ENCODE data around the gene TMOD3. TPM values are rescaled to one million over a fixed set of nuclear protein-coding genes. Genes with fewer than 3 reads are reported as not detected.

TMOD3 gene
- total RNA-seq, 1 experiment from 2014 or later, result 53.6 TPM

GRCh38 chr15:51849860-51850259, 20.4 kb downstream of the TMOD3 start:
- Mint-ChIP-seq H3K4me1 (ENCODE audit: low read depth, unreplicated experiment) (peaks cover 55% of the 10 kb centered on the region), H3K4me3 (ENCODE audit: low read depth, unreplicated experiment) (no peak overlapping the region), H3K36me3 (ENCODE audit: insufficient read depth, unreplicated experiment) (no peaks in the 10 kb centered on the region), H3K27ac (ENCODE audit: unreplicated experiment) (peak overlapping the region; percentile 51), H3K9me3 (ENCODE audit: low read depth, unreplicated experiment) (peaks cover 2% of the 10 kb centered on the region), H3K27me3 (ENCODE audit: unreplicated experiment) (no peaks in the 10 kb centered on the region)
- TF ChIP-seq CTCF (IDR thresholded peaks at IDR 0.05; ENCODE audit: unreplicated experiment), result no peak
- CTCF ChIA-PET, result no interaction called here
- no peak for DNase-seq
- intact Hi-C loops (cut with micrococcal nuclease; ENCODE audit: unreplicated experiment), result no loop called here
- no TSS peak for BruUV-seq (replicated peaks)

DNA sequence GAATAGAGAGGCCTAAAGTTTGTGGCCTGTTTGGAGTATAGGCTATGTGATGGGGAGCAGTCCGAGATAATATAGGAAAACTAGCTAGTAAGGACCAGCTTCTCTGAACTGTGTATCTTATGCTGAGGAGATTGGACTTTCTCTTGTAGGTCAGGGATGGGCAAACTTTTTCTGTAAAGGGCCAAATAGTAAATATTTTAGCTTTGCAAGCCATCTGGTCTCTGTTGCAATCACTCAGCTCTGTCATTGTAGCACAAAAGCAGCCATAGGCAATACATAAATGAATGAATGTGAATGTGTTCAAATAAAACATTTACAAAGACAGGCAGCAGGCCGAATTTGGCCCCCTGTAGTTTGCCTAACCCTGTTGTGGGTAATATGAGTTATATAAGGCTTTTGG, 24.5 kb downstream of the TMOD3 start:
- Mint-ChIP-seq H3K27me3 (ENCODE audit: unreplicated experiment) (no peaks in the 10 kb centered on the region), H3K4me3 (ENCODE audit: low read depth, unreplicated experiment) (no peak overlapping the region), H3K36me3 (ENCODE audit: insufficient read depth, unreplicated experiment) (no peaks in the 10 kb centered on the region), H3K9me3 (ENCODE audit: low read depth, unreplicated experiment) (peaks cover 2% of the 10 kb centered on the region), H3K27ac (ENCODE audit: unreplicated experiment) (no peak overlapping the region), H3K4me1 (ENCODE audit: low read depth, unreplicated experiment) (peaks cover 26% of the 10 kb centered on the region)
- intact Hi-C loops (cut with micrococcal nuclease; ENCODE audit: unreplicated experiment), result no loop called here
- no TSS peak for BruUV-seq (replicated peaks)
- no peak for DNase-seq
- CTCF ChIA-PET, result interaction anchor here (0.7 to 1.3 kb wide), 2 partner anchors 12 to 21 kb away, joined by 3 to 4 read pairs; no protein-coding TSS in a partner anchor
- no peak for TF ChIP-seq CTCF (IDR thresholded peaks at IDR 0.05; ENCODE audit: unreplicated experiment)

DNA sequence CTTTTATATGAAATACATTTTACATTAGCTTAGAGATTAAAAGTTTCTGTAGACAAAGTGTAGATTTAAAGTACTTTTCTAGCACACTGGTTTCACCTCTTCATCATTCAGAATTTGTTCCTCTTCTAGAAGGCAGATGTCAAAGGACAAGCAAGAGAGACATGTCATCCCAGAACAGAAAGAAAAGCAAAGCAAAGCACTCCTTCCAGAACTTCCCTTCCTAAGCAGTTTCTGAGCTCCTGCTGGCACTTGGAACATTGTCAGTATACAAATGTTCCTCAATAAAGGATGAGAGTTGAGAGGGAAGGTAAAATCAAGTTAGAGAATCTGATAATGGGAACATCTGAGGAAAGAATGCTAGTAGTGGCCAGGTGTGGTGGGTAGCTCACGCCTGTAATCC, 26.2 kb downstream of the TMOD3 start:
- no peaks in the 10 kb centered on the region for H3K27me3 Mint-ChIP-seq (ENCODE audit: unreplicated experiment)
- DNase-seq, result no peak
- peaks cover 10% of the 10 kb centered on the region for H3K4me1 Mint-ChIP-seq (ENCODE audit: low read depth, unreplicated experiment)
- H3K36me3 Mint-ChIP-seq (ENCODE audit: insufficient read depth, unreplicated experiment), result no peaks in the 10 kb centered on the region
- TF ChIP-seq CTCF (IDR thresholded peaks at IDR 0.05; ENCODE audit: unreplicated experiment), result no peak
- H3K4me3 Mint-ChIP-seq (ENCODE audit: low read depth, unreplicated experiment), result no peak overlapping the region
- H3K27ac Mint-ChIP-seq (ENCODE audit: unreplicated experiment), result no peak overlapping the region
- no TSS peak for BruUV-seq (replicated peaks)
- intact Hi-C loops (cut with micrococcal nuclease; ENCODE audit: unreplicated experiment), result no loop called here
- no peaks in the 10 kb centered on the region for H3K9me3 Mint-ChIP-seq (ENCODE audit: low read depth, unreplicated experiment)
- CTCF ChIA-PET, result no interaction called here

- Mint-ChIP-seq H3K36me3 (ENCODE audit: insufficient read depth, unreplicated experiment) (no peaks in the 10 kb centered on the region), H3K27me3 (ENCODE audit: unreplicated experiment) (no peaks in the 10 kb centered on the region), H3K27ac (ENCODE audit: unreplicated experiment) (no peak overlapping the region), H3K4me1 (ENCODE audit: low read depth, unreplicated experiment) (peaks cover 9% of the 10 kb centered on the region), H3K4me3 (ENCODE audit: low read depth, unreplicated experiment) (no peak overlapping the region), H3K9me3 (ENCODE audit: low read depth, unreplicated experiment) (no peaks in the 10 kb centered on the region)
- no TSS peak for BruUV-seq (replicated peaks)
- DNase-seq, result no peak
- no peak for TF ChIP-seq CTCF (IDR thresholded peaks at IDR 0.05; ENCODE audit: unreplicated experiment)
- intact Hi-C loops (cut with micrococcal nuclease; ENCODE audit: unreplicated experiment), result no loop called here
- CTCF ChIA-PET, result interaction anchor here (0.5 kb wide), 1 partner anchor 330 kb away, joined by 3 read pairs; no protein-coding TSS in a partner anchor
Observed at GRCh38 chr15:51856714-51857380, 27.4 kb downstream of the TMOD3 start.
